ENCODE data around the gene LMF2. TPM values are rescaled to one million over a fixed set of nuclear protein-coding genes. Genes with fewer than 3 reads are reported as not detected.

The LMF2 gene
- total RNA-seq, 2 experiments from 2014 or later: 107 to 114 TPM

DNA sequence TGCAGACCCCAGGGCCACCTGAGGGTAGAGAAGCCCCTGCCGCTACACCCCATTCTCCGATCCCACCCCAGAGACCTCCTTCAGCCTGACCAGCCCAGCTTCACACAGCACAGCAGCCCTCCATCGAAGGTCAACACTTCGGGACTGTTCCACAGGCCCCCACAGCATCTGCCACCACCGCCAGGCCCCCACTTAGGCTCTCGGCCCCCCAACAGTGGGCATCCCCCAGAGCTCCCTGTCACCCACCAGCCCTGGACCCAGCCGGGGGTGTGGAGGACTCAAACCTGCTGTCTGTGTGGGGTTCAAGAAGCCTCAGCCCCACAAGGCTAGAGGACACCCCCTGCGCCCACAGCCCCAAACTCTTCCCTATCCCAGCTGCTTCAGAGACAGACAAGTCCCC lies 38.9 kb downstream of the LMF2 start:
- peaks cover 57% of the 10 kb centered on the region for H3K36me3 Mint-ChIP-seq (ENCODE audit: low read depth)
- H3K27me3 Mint-ChIP-seq: no peaks in the 10 kb centered on the region
- Histone ChIP-seq H3K36me3 (ENCODE audit: insufficient read depth, low read length) (peaks cover 59% of the 10 kb centered on the region), H3K9me3 (ENCODE audit: control insufficient read depth in 1 of 2, insufficient read depth in 1 of 2, low read length in 2 of 2) (no peaks in the 10 kb centered on the region), H3K27ac (ENCODE audit: low read depth in 1 of 2, low read length in 2 of 2) (peak overlapping the region; percentile 82 to 92), H3K27me3 (ENCODE audit: control insufficient read depth in 1 of 2, insufficient read depth in 2 of 2, low read length in 2 of 2) (no peaks in the 10 kb centered on the region), H3K4me3 (ENCODE audit: low read length) (peak overlapping the region; percentile 49), H3K4me1 (ENCODE audit: insufficient read depth, low read length) (peaks cover 66% of the 10 kb centered on the region)
- peak overlapping the region; percentile 94 for H3K27ac Mint-ChIP-seq
- no peak for ATAC-seq (ENCODE audit: poor library complexity)
- intact Hi-C loops (cut with DNase I, micrococcal nuclease): no loop called here
- ChIA-PET CTCF (interaction anchor here (1.0 to 2.0 kb wide), 3 partner anchors 12 to 57 kb away, joined by 3 to 20 read pairs (median 4); partner anchors contain the start of genes LMF2, NCAPH2 and SCO2), POLR2A (interaction anchor here (0.6 to 3.2 kb wide), 7 partner anchors 9 to 224 kb away, joined by 3 to 33 read pairs (median 6); partner anchors contain the start of genes LMF2, NCAPH2, SCO2 and TUBGCP6)
- TF ChIP-seq, protein P1, sequence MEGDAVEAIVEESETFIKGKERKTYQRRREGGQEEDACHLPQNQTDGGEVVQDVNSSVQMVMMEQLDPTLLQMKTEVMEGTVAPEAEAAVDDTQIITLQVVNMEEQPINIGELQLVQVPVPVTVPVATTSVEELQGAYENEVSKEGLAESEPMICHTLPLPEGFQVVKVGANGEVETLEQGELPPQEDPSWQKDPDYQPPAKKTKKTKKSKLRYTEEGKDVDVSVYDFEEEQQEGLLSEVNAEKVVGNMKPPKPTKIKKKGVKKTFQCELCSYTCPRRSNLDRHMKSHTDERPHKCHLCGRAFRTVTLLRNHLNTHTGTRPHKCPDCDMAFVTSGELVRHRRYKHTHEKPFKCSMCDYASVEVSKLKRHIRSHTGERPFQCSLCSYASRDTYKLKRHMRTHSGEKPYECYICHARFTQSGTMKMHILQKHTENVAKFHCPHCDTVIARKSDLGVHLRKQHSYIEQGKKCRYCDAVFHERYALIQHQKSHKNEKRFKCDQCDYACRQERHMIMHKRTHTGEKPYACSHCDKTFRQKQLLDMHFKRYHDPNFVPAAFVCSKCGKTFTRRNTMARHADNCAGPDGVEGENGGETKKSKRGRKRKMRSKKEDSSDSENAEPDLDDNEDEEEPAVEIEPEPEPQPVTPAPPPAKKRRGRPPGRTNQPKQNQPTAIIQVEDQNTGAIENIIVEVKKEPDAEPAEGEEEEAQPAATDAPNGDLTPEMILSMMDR (IDR thresholded peaks at IDR 0.05): no peak
- DNase-seq: no peak
- H3K9me3 Mint-ChIP-seq: no peaks in the 10 kb centered on the region
- peak overlapping the region; percentile 89 for H3K4me3 Mint-ChIP-seq
- H3K4me1 Mint-ChIP-seq (ENCODE audit: low read depth): peaks cover 57% of the 10 kb centered on the region

DNA sequence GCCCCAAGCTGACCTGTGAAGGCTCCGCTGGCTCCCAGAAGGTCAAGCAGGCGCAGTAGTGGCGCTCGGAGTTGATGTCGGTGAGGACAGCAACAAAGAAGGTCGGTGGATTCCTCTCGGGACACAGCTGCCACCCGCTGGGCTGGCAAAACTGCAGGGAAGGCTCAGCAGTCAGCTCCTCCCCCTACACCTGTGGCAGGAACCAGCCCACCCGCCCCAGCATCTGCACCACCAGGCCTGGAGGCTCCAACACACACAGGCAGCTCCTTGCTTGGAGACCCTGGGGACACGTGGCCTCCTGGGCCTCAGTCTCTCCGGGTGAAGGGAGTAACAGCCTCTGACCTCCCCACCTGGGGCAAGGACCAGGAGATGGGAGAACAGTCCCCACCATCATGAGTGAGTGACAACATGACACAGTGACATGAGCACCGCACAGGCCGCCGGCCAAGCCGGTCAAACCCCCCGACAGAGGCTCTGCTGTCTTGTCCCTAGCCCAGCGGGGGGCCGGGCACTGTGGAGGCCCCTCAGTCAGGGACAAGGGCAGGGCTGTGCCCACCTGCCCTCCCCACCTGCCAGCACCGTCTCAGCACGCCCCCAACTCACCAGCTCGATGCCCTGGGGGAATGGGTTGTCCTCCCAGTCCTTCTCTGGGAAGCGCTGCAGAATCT lies 39.6 kb downstream of the LMF2 start:
- TF ChIP-seq, protein P1 (IDR thresholded peaks at IDR 0.05): no peak
- H3K27ac ChIP-seq (ENCODE audit: low read depth in 1 of 2, low read length in 2 of 2): peak overlapping the region; percentile 82 to 92

DNA sequence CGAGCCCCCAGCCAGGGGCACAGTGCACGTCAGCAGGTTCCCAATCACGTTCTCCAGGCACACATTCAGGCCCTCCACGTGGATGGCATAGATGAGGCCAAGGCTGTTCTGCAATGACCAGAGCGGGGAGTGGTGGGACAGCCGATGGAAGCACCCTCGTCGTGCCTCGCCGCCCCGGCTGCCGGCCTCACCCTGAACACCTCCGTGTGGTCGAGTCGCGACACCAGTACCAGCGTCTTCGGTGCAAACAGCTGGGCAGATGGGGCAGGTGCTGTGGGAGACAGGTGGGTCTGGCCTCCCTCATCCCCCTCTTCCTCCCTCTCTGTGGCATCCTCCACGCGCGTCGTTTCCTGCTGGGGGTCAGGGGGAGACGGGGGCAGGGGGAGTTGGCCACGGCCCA lies 40.2 kb downstream of the LMF2 start:
- TF ChIP-seq, protein P1 (IDR thresholded peaks at IDR 0.05): no peak
- no peak overlapping the region for H3K4me3 ChIP-seq (ENCODE audit: low read length)
- peaks cover 53% of the 10 kb centered on the region for H3K4me1 ChIP-seq (ENCODE audit: insufficient read depth, low read length)
- ChIA-PET POLR2A (interaction anchor here (0.6 kb wide), 1 partner anchor 58 kb away, joined by 3 read pairs; the partner anchor contains the start of gene SCO2), CTCF (interaction anchor here (1.6 kb wide), 1 partner anchor 95 kb away, joined by 3 read pairs; the partner anchor contains the start of gene SYCE3)
- Mint-ChIP-seq H3K9me3 (no peaks in the 10 kb centered on the region), H3K4me3 (no peak overlapping the region), H3K27me3 (no peaks in the 10 kb centered on the region), H3K4me1 (ENCODE audit: low read depth) (peaks cover 45% of the 10 kb centered on the region), H3K36me3 (ENCODE audit: low read depth) (peaks cover 59% of the 10 kb centered on the region), H3K27ac (peak overlapping the region; percentile 94)
- DNase-seq (no peak), ATAC-seq (ENCODE audit: poor library complexity) (no peak)
- H3K36me3 ChIP-seq (ENCODE audit: insufficient read depth, low read length): peaks cover 72% of the 10 kb centered on the region
- H3K9me3 ChIP-seq (ENCODE audit: control insufficient read depth in 1 of 2, insufficient read depth in 1 of 2, low read length in 2 of 2): no peaks in the 10 kb centered on the region
- H3K27ac ChIP-seq (ENCODE audit: low read depth in 1 of 2, low read length in 2 of 2): peak overlapping the region in 1 of 2 donors; percentile 29
- no peaks in the 10 kb centered on the region for H3K27me3 ChIP-seq (ENCODE audit: control insufficient read depth in 1 of 2, insufficient read depth in 2 of 2, low read length in 2 of 2)
- intact Hi-C loops (cut with DNase I, micrococcal nuclease): no loop called here

More for the DNA sequence above, 39.6 kb downstream of the LMF2 start:
- DNase-seq (no peak), ATAC-seq (ENCODE audit: poor library complexity) (no peak)
- Mint-ChIP-seq H3K27ac (peak overlapping the region; percentile 94), H3K4me3 (no peak overlapping the region), H3K9me3 (no peaks in the 10 kb centered on the region), H3K4me1 (ENCODE audit: low read depth) (peaks cover 50% of the 10 kb centered on the region), H3K36me3 (ENCODE audit: low read depth) (peaks cover 56% of the 10 kb centered on the region), H3K27me3 (no peaks in the 10 kb centered on the region)
- ChIA-PET POLR2A (interaction anchor here (0.6 to 1.1 kb wide), 3 partner anchors 30 to 57 kb away, joined by 3 to 7 read pairs (median 3); partner anchors contain the start of genes LMF2, NCAPH2 and SCO2), CTCF (interaction anchor here (1.6 kb wide), 1 partner anchor 95 kb away, joined by 3 read pairs; the partner anchor contains the start of gene SYCE3)
- no peaks in the 10 kb centered on the region for H3K9me3 ChIP-seq (ENCODE audit: control insufficient read depth in 1 of 2, insufficient read depth in 1 of 2, low read length in 2 of 2)
- H3K27me3 ChIP-seq (ENCODE audit: control insufficient read depth in 1 of 2, insufficient read depth in 2 of 2, low read length in 2 of 2): no peaks in the 10 kb centered on the region
- H3K36me3 ChIP-seq (ENCODE audit: insufficient read depth, low read length): peaks cover 66% of the 10 kb centered on the region
- intact Hi-C loops (cut with DNase I, micrococcal nuclease): no loop called here
- no peak overlapping the region for H3K4me3 ChIP-seq (ENCODE audit: low read length)
- H3K4me1 ChIP-seq (ENCODE audit: insufficient read depth, low read length): peaks cover 59% of the 10 kb centered on the region
